NCI-H748 (cell line): ENCODE measurements around the gene PIAS1.

ENCODE experiments used
- DNase-seq: peaks from one replicate; lab custom pipeline; 2025; ENCODE audit not compliant: unreplicated experiment; lab: John Stamatoyannopoulos, UW

The PIAS1 gene

DNA sequence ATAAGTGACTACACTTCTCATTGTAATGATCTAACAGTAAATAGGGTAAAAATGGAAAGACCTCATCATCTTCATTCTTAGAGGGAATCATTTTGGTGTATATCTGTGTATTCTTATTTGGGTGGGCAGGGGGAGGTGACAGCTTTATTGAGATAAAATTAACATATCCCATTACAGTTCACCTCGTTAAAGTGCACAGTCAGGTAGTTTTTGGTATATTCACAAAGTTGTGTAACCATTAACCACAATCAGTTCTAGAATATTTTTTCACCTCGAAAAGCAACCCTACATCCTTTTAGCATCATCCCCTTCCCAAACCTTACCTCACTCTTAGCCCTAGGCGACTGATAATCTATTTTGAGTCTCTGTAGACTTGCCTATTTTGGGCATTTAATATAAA is 8.1 kb downstream of the PIAS1 start:
- no peak for DNase-seq

DNA sequence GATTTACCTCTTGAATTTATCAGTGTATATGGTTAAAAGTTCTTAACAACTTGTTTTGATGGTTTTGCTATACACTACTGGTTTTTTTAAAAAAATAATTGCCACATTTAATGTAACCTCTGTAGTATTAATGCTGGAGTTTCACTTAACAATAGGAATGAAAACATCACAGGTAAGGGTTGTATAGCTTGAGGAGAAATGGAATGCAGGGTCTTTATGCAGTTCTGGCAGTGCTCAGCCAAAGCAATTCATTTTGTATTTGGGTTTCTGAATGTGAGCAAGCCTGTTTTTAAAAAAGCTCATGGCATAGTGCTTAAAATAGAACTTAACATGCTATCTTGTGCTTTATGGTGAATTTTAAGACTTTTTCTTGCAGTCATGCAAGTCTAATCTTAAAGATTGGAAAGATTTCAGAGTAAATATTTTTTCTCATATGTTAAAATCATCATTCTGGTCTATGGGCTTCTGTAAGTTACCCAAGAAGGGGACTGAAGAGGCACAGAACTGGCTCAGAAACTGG is 8.9 kb downstream of the PIAS1 start:
- no peak for DNase-seq

DNA sequence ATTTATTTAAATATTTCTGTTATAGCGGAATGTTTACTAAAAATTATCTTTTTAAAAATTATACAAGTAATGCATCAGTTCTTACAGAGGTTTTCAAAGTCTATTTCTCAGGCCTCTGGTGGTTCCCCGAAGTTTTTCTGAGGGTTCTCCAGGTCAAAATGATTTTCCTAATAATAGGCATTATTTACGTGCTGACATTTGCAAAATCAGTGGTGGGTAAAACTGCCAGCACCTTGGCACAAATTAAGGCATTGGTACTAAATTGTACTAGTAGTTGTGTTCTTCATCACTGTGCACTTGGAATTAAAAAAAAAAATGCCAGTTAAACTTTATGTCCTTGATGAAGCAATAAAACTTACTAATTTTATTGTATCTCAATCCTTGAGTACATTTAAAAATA is 9.5 kb downstream of the PIAS1 start:
- no peak for DNase-seq

DNA sequence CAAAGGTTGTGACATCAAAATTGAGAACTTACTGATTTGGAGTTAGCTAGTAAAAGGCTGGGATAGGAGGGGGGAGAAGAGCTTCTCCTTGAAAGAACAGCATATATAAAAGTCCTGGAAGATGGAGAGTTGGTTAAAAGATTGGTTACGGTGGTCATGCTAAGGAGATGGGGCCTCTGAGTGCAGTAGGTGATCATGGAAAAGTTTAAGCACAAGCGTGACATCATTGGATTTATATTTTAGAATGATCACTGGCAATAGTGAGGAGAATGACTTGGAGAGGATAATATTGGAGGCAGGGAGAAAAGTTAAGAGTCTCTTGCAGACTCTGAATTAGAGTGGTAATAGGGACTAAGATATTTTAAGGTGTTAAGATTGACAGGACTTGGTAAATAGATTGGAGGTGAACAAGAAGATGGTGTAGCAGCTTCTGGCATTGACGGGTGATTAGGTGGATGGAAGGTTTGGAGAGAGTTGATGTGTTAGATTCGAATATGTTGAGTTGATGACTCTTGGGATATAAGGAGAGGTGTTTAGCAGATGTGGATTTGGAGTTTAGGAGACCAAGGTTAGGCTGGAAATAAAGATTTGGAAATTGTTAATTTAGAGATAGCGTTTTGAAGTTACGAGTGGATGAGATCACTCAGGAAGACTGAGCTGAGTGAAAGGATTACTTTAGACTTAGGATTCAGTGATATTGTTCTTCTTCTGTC is 19.6 kb downstream of the PIAS1 start:
- no peak for DNase-seq

- DNase-seq = no peak
Observed at GRCh38 chr15:68075764-68076385, 21.8 kb downstream of the PIAS1 start.

DNA sequence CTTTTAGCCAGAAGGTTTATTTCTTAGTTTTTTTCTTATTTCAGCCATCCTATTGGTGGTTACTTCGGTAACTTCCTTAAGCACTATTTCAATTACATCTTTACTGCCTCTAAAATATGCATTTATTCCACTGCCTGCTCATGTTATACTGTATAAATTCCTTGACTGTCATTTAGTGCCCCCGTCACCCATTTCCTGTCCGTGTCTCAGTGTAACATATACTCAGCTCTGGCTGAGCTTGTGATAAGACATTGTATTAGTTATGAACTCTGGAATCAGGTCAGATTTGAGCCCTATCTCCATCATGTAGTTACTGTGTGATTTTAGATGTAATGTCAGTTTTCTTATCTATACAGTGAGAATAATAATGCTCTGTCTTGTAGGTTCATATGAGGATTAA is 24.2 kb downstream of the PIAS1 start:
- DNase-seq = no peak

DNA sequence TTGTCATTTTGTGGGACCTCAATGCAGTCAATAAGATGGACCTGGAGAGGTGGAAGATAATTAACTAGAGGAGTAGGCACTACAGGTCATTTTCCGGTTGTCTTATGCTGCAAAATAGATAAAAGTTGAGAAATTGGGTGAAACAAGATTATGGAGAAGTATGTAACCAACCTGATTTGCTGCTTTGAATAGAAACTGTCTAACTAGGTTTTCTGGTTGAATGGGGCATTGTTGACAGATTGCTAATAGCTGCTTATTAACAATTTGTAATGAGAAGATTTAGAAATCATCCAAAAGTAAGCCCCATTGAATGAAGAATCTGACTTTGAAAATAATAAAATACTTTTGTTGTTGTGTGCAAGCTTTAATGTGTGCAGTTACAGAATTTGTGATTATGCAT is 26.2 kb downstream of the PIAS1 start:
- DNase-seq = peak; percentile 1

DNA sequence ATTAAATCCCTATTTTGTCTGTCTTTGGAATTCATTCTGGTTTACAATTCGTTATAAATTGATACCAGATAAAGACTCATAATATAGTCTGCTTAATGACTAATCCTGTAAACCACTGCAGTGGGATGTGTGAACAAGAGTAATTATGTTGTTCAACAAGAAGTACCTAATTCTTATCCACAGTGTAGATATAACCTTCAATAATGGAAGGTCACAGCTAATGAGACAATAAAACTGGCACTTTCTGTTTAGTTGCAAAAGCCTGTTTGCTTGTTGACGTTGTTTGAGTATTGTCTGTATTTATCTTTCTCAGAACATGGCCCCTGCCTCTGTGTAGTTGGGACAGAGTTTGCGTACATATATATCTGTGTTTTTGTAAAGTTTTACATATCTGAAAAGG is 26.7 kb downstream of the PIAS1 start:
- DNase-seq = peak; percentile 84

DNA sequence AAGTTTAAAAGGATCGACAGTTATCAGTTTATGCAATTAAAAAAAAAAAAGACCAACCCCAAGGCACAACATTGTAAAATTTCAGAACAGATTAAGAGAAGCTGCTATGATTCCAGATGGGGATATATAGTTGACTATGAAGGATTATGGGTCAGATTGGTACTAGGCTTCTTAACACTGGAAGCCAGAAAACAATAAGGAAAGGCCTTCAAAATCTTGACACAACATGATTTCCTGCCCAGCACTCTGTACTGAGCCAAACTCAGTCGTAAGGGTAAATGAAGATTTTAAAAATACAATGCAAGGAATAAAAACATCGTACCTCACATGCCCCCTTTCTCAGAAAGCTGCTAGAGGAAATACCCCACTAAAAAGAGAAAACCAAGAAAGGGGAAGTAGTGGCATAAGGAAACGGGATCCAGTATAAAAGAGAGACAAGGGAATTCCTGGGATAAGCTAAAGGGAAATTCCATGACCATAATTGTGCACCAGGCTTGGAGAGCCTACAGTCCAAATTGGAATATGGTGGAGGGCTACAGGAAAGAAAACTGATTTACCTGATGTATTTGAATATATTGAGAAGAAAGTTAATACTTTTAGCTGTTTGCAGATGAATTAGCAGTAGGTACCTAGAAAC is 27.9 kb downstream of the PIAS1 start:
- no peak for DNase-seq

- no peak for DNase-seq
Observed at GRCh38 chr15:68082735-68083134, 28.6 kb downstream of the PIAS1 start.

DNA sequence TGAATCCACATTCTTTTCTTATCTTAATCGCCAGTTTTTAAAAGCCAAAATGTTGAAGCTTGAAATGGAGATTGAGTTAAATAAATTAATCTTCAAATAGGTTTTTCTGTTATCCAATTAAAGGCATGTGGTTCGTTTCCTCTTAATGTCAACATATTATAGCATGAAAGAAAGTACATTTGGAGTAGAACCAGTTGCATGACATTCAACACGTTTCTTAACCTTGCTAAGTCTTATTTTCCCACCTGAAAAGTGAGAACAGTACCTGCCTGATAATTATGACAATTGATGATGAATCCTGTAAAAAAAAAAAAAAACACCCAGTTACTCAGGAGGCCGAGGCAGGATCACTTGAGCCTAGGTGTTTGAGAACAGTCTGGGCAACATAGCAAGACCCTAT is 29.3 kb downstream of the PIAS1 start:
- no peak for DNase-seq

DNA sequence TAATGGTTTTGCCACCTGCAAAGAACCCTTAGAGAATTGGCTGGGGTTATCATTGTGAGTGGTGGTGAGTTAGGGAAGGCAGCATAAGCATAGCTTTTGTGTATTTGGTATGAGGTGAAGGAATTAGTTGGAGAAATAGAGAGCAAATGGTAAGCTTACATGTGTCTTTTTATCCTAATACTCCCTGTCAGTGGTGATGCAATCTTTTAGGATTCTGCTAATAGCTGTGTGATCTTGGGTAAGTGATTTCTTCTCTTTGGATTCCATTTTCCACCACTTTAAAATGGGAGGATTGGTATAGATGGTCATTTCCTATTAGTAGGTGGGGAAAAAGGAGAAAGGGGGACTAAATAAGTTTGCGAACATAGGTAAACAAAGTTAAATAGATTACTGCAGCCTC is 30.9 kb downstream of the PIAS1 start:
- DNase-seq = no peak

- no peak for DNase-seq
Observed at GRCh38 chr15:68091743-68092142, 37.6 kb downstream of the PIAS1 start.

DNA sequence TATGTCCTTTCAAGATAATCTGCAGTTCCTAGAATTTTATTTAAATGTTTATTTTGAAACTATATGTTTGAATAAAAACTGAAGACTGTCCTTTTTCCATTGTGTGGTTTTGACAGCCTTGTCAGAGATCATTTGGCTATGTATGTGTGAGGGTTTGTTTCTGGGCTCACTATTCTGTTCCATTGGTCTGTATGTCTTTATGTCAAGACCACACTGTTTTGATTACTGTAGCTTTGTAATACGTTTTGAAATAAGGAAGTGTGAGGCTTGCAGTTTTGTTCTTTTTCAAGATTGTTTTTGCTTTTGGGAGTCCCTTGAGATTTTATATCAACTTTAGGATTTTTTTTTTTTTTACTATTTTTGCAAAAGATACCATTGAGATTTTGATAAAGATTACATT is 42.0 kb downstream of the PIAS1 start:
- DNase-seq = no peak

GRCh38 chr15:68097029-68097428 is 42.9 kb downstream of the PIAS1 start:
- DNase-seq = no peak

GRCh38 chr15:68098465-68098864 is 44.4 kb downstream of the PIAS1 start:
- no peak for DNase-seq

GRCh38 chr15:68100194-68100593 is 46.1 kb downstream of the PIAS1 start:
- DNase-seq = no peak

GRCh38 chr15:68103603-68104002 is 49.5 kb downstream of the PIAS1 start:
- no peak for DNase-seq

GRCh38 chr15:68106656-68107055 is 52.5 kb downstream of the PIAS1 start:
- no peak for DNase-seq

DNA sequence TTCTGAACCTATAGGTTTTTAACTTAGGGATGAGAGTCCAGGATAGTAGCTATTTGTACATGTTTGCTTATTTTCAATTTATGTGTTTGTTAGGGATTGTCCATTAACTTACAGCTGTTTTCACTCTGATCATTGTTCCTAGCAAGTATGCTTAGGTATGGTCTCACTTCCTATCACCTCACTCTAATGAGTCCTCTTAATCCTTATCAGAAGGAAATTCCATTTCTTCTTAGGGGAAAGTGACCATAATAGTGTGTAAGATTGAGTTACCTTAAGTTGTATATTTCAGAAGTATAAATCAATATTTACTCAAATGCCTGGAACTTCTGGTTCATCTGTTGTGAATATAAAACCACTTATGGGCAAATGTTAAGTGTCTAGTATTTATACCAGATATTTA is 53.0 kb downstream of the PIAS1 start:
- DNase-seq = no peak

DNA sequence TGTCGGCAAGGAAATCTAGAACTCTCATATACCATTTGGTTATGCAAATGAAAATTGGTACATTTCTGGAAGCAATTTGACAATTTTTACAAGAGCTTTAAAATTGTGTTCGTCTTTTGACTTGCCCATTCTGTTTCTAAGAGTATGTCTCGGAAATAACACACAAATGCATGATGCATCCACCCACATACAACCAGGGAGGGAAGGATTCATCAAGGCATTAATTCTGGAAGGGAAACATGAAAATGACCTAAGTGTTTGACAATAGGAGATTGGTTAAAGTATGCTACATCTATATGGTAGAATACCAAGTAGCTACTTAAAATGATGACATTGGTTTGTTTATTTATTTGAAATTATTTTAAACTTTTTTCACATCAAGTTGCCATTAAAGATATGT is 58.6 kb downstream of the PIAS1 start:
- no peak for DNase-seq

- no peak for DNase-seq
Observed at GRCh38 chr15:68113273-68113672, 59.2 kb downstream of the PIAS1 start.
